GM23338 (cell line): ENCODE measurements around the gene LRBA. TPM values are rescaled to one million over a fixed set of nuclear protein-coding genes. Genes with fewer than 3 reads are reported as not detected.

ENCODE experiments used
- ATAC-seq: fragments of 200-7000 bp; cut with Tn5 transposase; 3 replicates; pipeline ENCODE4 v1.9.1; 2020
- DNase-seq: peaks from one replicate; pipeline ENCODE4 v3.0.0-alpha.2; 2015; ENCODE audit warnings: low spot score
- H2AFZ ChIP-seq: fragments of 200-600 bp; sonication (generic); 2 replicates; pipeline ENCODE4 v1.8.0; 2016; ENCODE audit warnings: antibody characterized with exemption, mild to moderate bottlenecking, moderate library complexity
- H3F3A ChIP-seq: fragments of 200-600 bp; sonication (generic); replicated peaks from 2 replicates; pipeline ENCODE4 v1.8.0; 2017; ENCODE audit warnings: antibody characterized with exemption, mixed run types, low read depth
- H3K27ac ChIP-seq: fragments of 200-600 bp; sonication (generic); 2 replicates; pipeline ENCODE4 v1.6.1; 2016; ENCODE audit warnings: low read depth
- H3K27me3 ChIP-seq: fragments of 200-600 bp; sonication (generic); 2 replicates; pipeline ENCODE4 v1.8.0; 2016; ENCODE audit warnings: mild to moderate bottlenecking, mixed run types, moderate library complexity; ENCODE audit not compliant: insufficient read depth
- H3K36me3 ChIP-seq: fragments of 200-600 bp; sonication (generic); 2 replicates; pipeline ENCODE4 v1.8.0; 2016; ENCODE audit warnings: mild to moderate bottlenecking; ENCODE audit not compliant: insufficient read depth
- H3K4me1 ChIP-seq: fragments of 200-600 bp; sonication (generic); 2 replicates; pipeline ENCODE4 v1.8.0; 2016; ENCODE audit warnings: mild to moderate bottlenecking, moderate library complexity; ENCODE audit not compliant: insufficient read depth
- H3K4me2 ChIP-seq: fragments of 200-600 bp; sonication (generic); 2 replicates; pipeline ENCODE4 v1.7.1; 2017; ENCODE audit warnings: mixed run types
- H3K4me3 ChIP-seq: fragments of 200-600 bp; sonication (generic); 2 replicates; pipeline ENCODE4 v1.6.1; 2016; ENCODE audit warnings: mixed run types
- H3K79me2 ChIP-seq: fragments of 200-600 bp; sonication (generic); replicated peaks from 2 replicates; pipeline ENCODE4 v1.8.0; 2017; ENCODE audit warnings: mild to moderate bottlenecking; ENCODE audit not compliant: insufficient read depth
- H3K9me2 ChIP-seq: fragments of 200-600 bp; sonication (generic); 2 replicates; pipeline ENCODE4 v1.8.0; 2017; ENCODE audit not compliant: insufficient read depth
- H4K20me1 ChIP-seq: fragments of 200-600 bp; sonication (generic); replicated peaks from 2 replicates; pipeline ENCODE4 v1.8.0; 2017; ENCODE audit warnings: mild to moderate bottlenecking; ENCODE audit not compliant: insufficient read depth
- H3K27ac Mint-ChIP-seq: 2 replicates; pipeline ENCODE4 v1.8.0; 2020; ENCODE audit warnings: inconsistent platforms, mild to moderate bottlenecking, moderate library complexity, mixed read lengths
- H3K27me3 Mint-ChIP-seq: 3 replicates; pipeline ENCODE4 v1.8.0; 2022; ENCODE audit warnings: low read depth, mild to moderate bottlenecking, moderate library complexity, mixed read lengths, inconsistent platforms; ENCODE audit not compliant: insufficient read depth, poor library complexity
- H3K36me3 Mint-ChIP-seq: 3 replicates; pipeline ENCODE4 v1.8.0; 2021; ENCODE audit warnings: low read depth, mild to moderate bottlenecking, inconsistent platforms, moderate library complexity, mixed read lengths
- H3K4me1 Mint-ChIP-seq: 3 replicates; pipeline ENCODE4 v1.8.0; 2020; ENCODE audit warnings: mild to moderate bottlenecking, inconsistent platforms, mixed read lengths
- H3K4me3 Mint-ChIP-seq: 3 replicates; pipeline ENCODE4 v1.8.0; 2021; ENCODE audit warnings: moderate library complexity, mild to moderate bottlenecking, inconsistent platforms, mixed read lengths
- H3K9me3 Mint-ChIP-seq: 3 replicates; pipeline ENCODE4 v1.8.0; 2020; ENCODE audit warnings: moderate library complexity, mild to moderate bottlenecking, inconsistent platforms, mixed read lengths
- CREB1 ChIP-seq: fragments of 250-450 bp; sonication (Bioruptor Pico); IDR thresholded peaks from 2 replicates; pipeline ENCODE4 v1.5.0; 2020; ENCODE audit warnings: low read depth, mild to moderate bottlenecking, moderate library complexity
- STAT1 ChIP-seq: IDR thresholded peaks from one replicate; pipeline ENCODE4 v1.6.1; 2016; ENCODE audit warnings: antibody characterized with exemption; ENCODE audit not compliant: unreplicated experiment
- ZNF114 ChIP-seq: fragments of 250-450 bp; sonication (Bioruptor Pico); IDR thresholded peaks from 2 replicates; pipeline ENCODE4 v1.5.0; 2020; ENCODE audit warnings: mild to moderate bottlenecking, moderate library complexity
- ZNF331 ChIP-seq: fragments of 250-450 bp; sonication (Bioruptor Pico); IDR thresholded peaks from 2 replicates; pipeline ENCODE4 v1.5.0; 2020; ENCODE audit warnings: low read depth, mild to moderate bottlenecking, moderate library complexity
- ZNF462 ChIP-seq: fragments of 250-450 bp; sonication (Bioruptor Pico); IDR thresholded peaks from 2 replicates; pipeline ENCODE4 v1.5.0; 2020; ENCODE audit warnings: mild to moderate bottlenecking, moderate library complexity
- polyA plus RNA-seq: library from polyadenylated mRNA; unstranded; fragments of >200 nt; fragmentation: Nextera tagmentation; extraction: Ambion mirVana; gene quantifications from 2 replicates; pipeline ENCODE4 v1.2.1, GENCODE V29; 2016
- total RNA-seq: library from RNA; depleted of rRNA; stranded (reverse); fragments of >200 nt; shearing (Covaris generic); gene quantifications from 2 replicates; pipeline ENCODE4 v1.2.3, GENCODE V29; 2014

The LRBA gene
- total and polyA plus RNA-seq, 2 experiments from 2014 or later, result 23.3 to 126 TPM

GRCh38 chr4:150280081-150280895 is 734.8 kb downstream of the LRBA start:
- H3K27ac Mint-ChIP-seq, result peak overlapping the region; percentile 61; the same call in 1 of the 2 replicates

More at GRCh38 chr4:150280081-150280895, 734.8 kb downstream of the LRBA start:
- H3F3A ChIP-seq, result no peaks in the 10 kb centered on the region
- Mint-ChIP-seq H3K4me1 (peaks cover 3% of the 10 kb centered on the region; the same call in 1 of the 3 replicates), H3K27me3 (peaks cover 4% of the 10 kb centered on the region), H3K36me3 (peaks cover 32% of the 10 kb centered on the region), H3K9me3 (peaks cover 6% of the 10 kb centered on the region; the same call in 2 of the 3 replicates), H3K4me3 (no peak overlapping the region)
- DNase-seq (no peak), ATAC-seq (no peak; the same call in 2 of the 3 replicates)
- no peak overlapping the region for H3K4me3 ChIP-seq
- no peak overlapping the region for H2AFZ ChIP-seq
- TF ChIP-seq STAT1 (no peak), ZNF462 (CRISPR knock-in tag) (no peak), ZNF114 (CRISPR knock-in tag) (no peak), ZNF331 (no peak), CREB1 (no peak)
- no peaks in the 10 kb centered on the region for H3K36me3 ChIP-seq
- no peaks in the 10 kb centered on the region for H3K27me3 ChIP-seq
- no peak overlapping the region for H3K4me2 ChIP-seq
- H3K27ac ChIP-seq, result no peak overlapping the region
- peaks cover 4% of the 10 kb centered on the region; the same call in 1 of the 2 replicates for H3K9me2 ChIP-seq
- H3K79me2 ChIP-seq, result no peaks in the 10 kb centered on the region
- H4K20me1 ChIP-seq, result no peaks in the 10 kb centered on the region
- no peaks in the 10 kb centered on the region; the same call in 1 of the 2 replicates for H3K4me1 ChIP-seq
